Astrocyte of the spinal cord (primary cell): ENCODE measurements around the gene COL4A3.

Source experiments
- DNase-seq: peaks from one replicate; pipeline ENCODE4 v3.0.0; 2011; ENCODE audit warnings: low read depth, low spot score
- H3K4me3 ChIP-seq: 2 replicates; pipeline ENCODE4 v1.5.1; 2011; ENCODE audit warnings: low read depth, mild to moderate bottlenecking, low read length, moderate library complexity
- in situ Hi-C: cut with HindIII; loops from 2 replicates; pipeline ENCODE4 v1.10.0; 2017; ENCODE audit warnings: low sequenced_read_pairs
- TF ChIP-seq, protein P1 (sequence below): IDR thresholded peaks from 2 replicates; pipeline ENCODE4 v1.5.1; 2012; ENCODE audit warnings: low read depth, mild to moderate bottlenecking, low read length, inconsistent platforms

COL4A3 gene

DNA sequence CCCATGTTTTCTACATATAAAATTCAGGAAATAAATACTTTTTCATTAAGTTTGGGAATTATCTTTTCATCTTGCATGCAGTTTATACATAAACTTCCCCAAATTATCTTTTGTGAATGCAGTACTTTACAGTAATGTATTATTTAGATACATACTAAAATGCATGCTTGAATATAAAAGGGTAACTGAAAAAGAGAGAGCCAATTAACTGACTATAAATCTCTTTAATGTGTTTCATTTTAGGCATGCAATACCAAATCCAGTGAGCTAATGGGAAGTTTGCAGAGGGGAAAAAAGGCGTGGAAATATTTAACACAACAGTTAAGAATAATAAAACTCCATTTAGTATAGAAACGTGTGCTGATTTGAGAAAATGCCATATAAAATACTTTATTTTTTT lies 39.6 kb upstream of the COL4A3 start:
- in situ Hi-C loops = no loop called here
- TF ChIP-seq, protein P1, sequence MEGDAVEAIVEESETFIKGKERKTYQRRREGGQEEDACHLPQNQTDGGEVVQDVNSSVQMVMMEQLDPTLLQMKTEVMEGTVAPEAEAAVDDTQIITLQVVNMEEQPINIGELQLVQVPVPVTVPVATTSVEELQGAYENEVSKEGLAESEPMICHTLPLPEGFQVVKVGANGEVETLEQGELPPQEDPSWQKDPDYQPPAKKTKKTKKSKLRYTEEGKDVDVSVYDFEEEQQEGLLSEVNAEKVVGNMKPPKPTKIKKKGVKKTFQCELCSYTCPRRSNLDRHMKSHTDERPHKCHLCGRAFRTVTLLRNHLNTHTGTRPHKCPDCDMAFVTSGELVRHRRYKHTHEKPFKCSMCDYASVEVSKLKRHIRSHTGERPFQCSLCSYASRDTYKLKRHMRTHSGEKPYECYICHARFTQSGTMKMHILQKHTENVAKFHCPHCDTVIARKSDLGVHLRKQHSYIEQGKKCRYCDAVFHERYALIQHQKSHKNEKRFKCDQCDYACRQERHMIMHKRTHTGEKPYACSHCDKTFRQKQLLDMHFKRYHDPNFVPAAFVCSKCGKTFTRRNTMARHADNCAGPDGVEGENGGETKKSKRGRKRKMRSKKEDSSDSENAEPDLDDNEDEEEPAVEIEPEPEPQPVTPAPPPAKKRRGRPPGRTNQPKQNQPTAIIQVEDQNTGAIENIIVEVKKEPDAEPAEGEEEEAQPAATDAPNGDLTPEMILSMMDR = no peak
- DNase-seq = no peak
- no peak overlapping the region for H3K4me3 ChIP-seq

GRCh38 chr2:227125506-227125905 lies 38.9 kb upstream of the COL4A3 start:
- in situ Hi-C loops = no loop called here
- H3K4me3 ChIP-seq = no peak overlapping the region
- no peak for DNase-seq
- TF ChIP-seq, protein P1 = peak; percentile 27

- TF ChIP-seq, protein P1 = no peak
- H3K4me3 ChIP-seq = no peak overlapping the region
- in situ Hi-C loops = no loop called here
- no peak for DNase-seq
Observed at GRCh38 chr2:227127201-227127600, 37.2 kb upstream of the COL4A3 start.

- in situ Hi-C loops = no loop called here
- TF ChIP-seq, protein P1 = no peak
- DNase-seq = no peak
- H3K4me3 ChIP-seq = no peak overlapping the region
Observed at GRCh38 chr2:227130636-227131035, 33.8 kb upstream of the COL4A3 start.

- TF ChIP-seq, protein P1 = no peak
- no peak for DNase-seq
- H3K4me3 ChIP-seq = no peak overlapping the region
- in situ Hi-C loops = no loop called here
Observed at GRCh38 chr2:227132986-227133385, 31.4 kb upstream of the COL4A3 start.

GRCh38 chr2:227134591-227134990 lies 29.8 kb upstream of the COL4A3 start:
- DNase-seq = no peak

More at GRCh38 chr2:227134591-227134990, 29.8 kb upstream of the COL4A3 start:
- TF ChIP-seq, protein P1 = no peak
- in situ Hi-C loops = no loop called here
- H3K4me3 ChIP-seq = no peak overlapping the region
